ENCODE data around the gene UNC45A. TPM values are rescaled to one million over a fixed set of nuclear protein-coding genes. Genes with fewer than 3 reads are reported as not detected.
A peak's percentile ranks its signal among the peaks of the same experiment; 100 is the strongest.

Gene UNC45A, protein sequence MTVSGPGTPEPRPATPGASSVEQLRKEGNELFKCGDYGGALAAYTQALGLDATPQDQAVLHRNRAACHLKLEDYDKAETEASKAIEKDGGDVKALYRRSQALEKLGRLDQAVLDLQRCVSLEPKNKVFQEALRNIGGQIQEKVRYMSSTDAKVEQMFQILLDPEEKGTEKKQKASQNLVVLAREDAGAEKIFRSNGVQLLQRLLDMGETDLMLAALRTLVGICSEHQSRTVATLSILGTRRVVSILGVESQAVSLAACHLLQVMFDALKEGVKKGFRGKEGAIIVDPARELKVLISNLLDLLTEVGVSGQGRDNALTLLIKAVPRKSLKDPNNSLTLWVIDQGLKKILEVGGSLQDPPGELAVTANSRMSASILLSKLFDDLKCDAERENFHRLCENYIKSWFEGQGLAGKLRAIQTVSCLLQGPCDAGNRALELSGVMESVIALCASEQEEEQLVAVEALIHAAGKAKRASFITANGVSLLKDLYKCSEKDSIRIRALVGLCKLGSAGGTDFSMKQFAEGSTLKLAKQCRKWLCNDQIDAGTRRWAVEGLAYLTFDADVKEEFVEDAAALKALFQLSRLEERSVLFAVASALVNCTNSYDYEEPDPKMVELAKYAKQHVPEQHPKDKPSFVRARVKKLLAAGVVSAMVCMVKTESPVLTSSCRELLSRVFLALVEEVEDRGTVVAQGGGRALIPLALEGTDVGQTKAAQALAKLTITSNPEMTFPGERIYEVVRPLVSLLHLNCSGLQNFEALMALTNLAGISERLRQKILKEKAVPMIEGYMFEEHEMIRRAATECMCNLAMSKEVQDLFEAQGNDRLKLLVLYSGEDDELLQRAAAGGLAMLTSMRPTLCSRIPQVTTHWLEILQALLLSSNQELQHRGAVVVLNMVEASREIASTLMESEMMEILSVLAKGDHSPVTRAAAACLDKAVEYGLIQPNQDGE
- total RNA-seq = 10 to 100 TPM; 62.7 to 65.5 TPM

DNA sequence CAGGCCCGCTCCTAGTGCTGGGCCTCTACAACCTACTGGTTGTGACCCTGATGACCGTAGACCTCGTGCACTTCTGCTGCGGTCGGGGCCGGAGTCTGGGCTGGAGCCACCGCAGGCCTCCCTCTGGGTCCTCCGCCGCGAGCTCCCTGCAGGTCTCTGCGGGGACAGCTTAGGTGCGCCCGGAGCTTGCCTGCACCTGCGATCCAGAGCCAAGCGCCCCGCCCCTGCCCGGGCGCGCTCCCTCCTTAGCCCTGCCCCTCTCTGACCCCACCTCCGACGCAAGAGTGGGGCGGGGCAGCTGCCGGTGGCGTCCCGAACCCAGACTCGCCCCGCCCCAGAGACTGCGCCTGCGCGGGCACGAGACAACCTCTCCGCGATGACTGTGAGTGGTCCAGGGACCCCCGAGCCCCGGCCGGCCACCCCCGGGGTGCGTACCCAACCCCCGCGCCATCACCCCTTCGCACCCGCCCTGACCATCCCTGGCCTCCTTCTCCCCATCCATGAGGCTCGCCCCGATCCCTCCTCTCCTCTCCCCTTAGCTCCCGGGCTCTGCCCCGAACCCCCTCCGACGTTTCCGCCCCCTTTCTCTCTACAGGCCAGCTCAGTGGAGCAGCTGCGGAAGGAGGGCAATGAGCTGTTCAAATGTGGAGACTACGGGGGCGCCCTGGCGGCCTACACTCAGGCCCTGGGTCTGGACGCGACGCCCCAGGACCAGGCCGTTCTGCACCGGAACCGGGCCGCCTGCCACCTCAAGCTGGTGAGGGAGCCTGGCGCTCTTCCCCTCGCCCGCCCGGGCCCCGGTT lies at the start of gene UNC45A:
UNC45A (plus strand) TSS at position 337 of the 803 bp plus-strand sequence; CDS start at position 377, 40 bp downstream.
- peak within 1 kb of the TSS; percentile 86 for H3K4me3 Mint-ChIP-seq
- H3K27me3 Mint-ChIP-seq = no peaks in the 10 kb centered on the region
- H3K36me3 Mint-ChIP-seq = peaks cover 18% of the 10 kb centered on the region
- H3K9me3 Mint-ChIP-seq = no peaks in the 10 kb centered on the region
- H3K4me1 Mint-ChIP-seq = peaks cover 38% of the 10 kb centered on the region
- peak; percentile 98 for DNase-seq
- H3K27ac Mint-ChIP-seq = peak within 1 kb of the TSS; percentile 90

DNA sequence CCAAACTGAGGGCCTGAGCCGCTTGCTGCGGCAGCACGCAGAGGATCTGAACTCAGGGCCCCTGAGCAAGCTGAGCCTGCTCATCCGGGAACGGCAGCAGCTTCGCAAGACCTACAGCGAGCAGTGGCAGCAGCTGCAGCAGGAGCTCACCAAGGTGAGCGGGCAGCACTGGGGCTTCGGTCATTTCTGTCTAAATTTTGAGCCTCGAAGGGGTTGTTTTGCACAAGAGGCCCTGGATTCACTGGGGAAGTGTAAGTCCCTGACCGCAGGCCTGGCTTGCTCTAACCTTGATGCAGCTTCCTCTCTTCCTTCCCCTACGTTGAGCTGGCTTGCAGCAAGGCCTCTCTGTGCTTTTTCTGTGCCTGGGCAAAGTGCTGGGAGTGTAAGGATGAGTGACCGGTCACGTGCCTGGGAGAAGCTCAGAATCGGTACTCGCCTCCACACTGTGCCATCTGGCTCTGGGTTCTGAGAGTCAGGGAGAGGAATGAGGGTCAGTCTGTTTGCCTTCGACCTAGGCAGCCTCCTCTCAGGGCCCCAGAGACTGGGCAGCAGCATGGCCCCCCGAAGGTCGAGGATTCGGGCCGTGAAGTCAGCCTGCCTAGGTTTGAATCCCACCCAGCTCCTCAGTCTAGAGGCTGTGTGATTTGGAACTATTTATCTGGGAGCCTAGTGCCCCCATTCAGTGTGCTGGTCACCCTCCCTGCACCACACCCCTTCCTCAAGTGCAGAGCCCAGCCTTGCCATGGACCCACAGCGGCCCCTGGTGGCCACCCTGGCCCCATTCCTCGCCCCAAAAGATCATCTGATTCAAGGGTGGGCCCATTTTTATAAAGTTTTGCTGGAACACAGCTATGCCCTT lies 49.4 kb upstream of the UNC45A start:
- peak; percentile 78 for DNase-seq
- no peak overlapping the region for H3K27ac Mint-ChIP-seq
- H3K36me3 Mint-ChIP-seq = peaks cover 3% of the 10 kb centered on the region
- H3K27me3 Mint-ChIP-seq = peaks cover 4% of the 10 kb centered on the region
- no peak overlapping the region for H3K4me3 Mint-ChIP-seq
- H3K9me3 Mint-ChIP-seq = no peaks in the 10 kb centered on the region
- H3K4me1 Mint-ChIP-seq = peaks cover 8% of the 10 kb centered on the region

GRCh38 chr15:90886291-90886614 lies 48.8 kb upstream of the UNC45A start:
- peaks cover 4% of the 10 kb centered on the region for H3K27me3 Mint-ChIP-seq
- H3K36me3 Mint-ChIP-seq = peaks cover 3% of the 10 kb centered on the region
- no peak overlapping the region for H3K27ac Mint-ChIP-seq
- no peak overlapping the region for H3K4me3 Mint-ChIP-seq
- no peaks in the 10 kb centered on the region for H3K9me3 Mint-ChIP-seq
- no peak for DNase-seq
- H3K4me1 Mint-ChIP-seq = peaks cover 8% of the 10 kb centered on the region

- Mint-ChIP-seq H3K27ac (no peak overlapping the region), H3K4me3 (no peak overlapping the region)
Measured at GRCh38 chr15:90887037-90887481, 48.0 kb upstream of the UNC45A start.

DNA sequence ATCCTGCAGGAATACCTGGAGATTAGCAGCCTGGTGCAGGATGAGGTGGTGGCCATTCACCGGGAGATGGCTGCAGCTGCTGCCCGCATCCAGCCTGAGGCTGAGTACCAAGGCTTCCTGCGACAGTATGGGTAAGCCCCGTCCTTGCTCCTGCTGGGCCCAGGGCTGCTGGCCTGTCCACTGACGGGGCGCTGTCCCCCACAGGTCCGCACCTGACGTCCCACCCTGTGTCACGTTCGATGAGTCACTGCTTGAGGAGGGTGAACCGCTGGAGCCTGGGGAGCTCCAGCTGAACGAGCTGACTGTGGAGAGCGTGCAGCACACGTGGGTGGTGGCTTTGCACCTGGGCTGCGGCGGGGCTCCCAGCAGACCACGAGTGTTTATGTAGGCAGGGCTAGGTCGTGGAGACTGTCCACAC lies 45.8 kb upstream of the UNC45A start:
- H3K27ac Mint-ChIP-seq = no peak overlapping the region
- H3K9me3 Mint-ChIP-seq = no peaks in the 10 kb centered on the region
- H3K27me3 Mint-ChIP-seq = peaks cover 4% of the 10 kb centered on the region
- H3K36me3 Mint-ChIP-seq = no peaks in the 10 kb centered on the region
- no peak for DNase-seq
- H3K4me3 Mint-ChIP-seq = no peak overlapping the region
- peaks cover 8% of the 10 kb centered on the region for H3K4me1 Mint-ChIP-seq

More at GRCh38 chr15:90887037-90887481, 48.0 kb upstream of the UNC45A start:
- Mint-ChIP-seq H3K36me3 (peaks cover 3% of the 10 kb centered on the region), H3K4me1 (peaks cover 8% of the 10 kb centered on the region), H3K27me3 (peaks cover 4% of the 10 kb centered on the region), H3K9me3 (no peaks in the 10 kb centered on the region)
- DNase-seq = no peak

DNA sequence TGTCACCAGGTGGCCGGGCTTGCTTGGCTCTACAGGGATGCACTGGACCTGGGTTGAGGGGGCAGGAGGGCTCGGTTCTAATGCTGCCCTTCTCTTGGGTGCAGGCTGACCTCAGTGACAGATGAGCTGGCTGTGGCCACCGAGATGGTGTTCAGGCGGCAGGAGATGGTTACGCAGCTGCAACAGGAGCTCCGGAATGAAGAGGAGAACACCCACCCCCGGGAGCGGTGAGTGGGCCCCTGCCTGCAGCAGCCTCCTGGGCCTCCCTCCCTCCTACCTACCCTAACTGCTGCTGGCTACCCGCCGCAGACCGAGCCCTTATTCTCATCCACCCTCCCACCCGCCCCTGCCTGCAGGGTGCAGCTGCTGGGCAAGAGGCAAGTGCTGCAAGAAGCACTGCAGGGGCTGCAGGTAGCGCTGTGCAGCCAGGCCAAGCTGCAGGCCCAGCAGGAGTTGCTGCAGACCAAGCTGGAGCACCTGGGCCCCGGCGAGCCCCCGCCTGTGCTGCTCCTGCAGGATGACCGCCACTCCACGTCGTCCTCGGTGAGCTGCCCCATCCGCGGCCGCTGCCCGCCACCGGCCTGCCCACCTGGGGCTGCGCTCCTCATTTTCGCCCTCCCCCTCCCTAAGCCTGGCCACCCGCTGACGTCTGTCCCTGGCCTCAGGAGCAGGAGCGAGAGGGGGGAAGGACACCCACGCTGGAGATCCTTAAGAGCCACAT lies 45.2 kb upstream of the UNC45A start:
- no peak for DNase-seq
- Mint-ChIP-seq H3K9me3 (no peaks in the 10 kb centered on the region), H3K27ac (no peak overlapping the region)

GRCh38 chr15:90890839-90891238 lies 44.2 kb upstream of the UNC45A start:
- H3K4me3 Mint-ChIP-seq = no peak overlapping the region
- no peak overlapping the region for H3K27ac Mint-ChIP-seq
- no peak for DNase-seq
- peaks cover under 1% of the 10 kb centered on the region for H3K27me3 Mint-ChIP-seq
- no peaks in the 10 kb centered on the region for H3K36me3 Mint-ChIP-seq
- H3K4me1 Mint-ChIP-seq = peaks cover 4% of the 10 kb centered on the region
- H3K9me3 Mint-ChIP-seq = no peaks in the 10 kb centered on the region

More for the DNA sequence above, 45.2 kb upstream of the UNC45A start:
- Mint-ChIP-seq H3K27me3 (peaks cover 4% of the 10 kb centered on the region), H3K4me1 (peaks cover 7% of the 10 kb centered on the region), H3K36me3 (no peaks in the 10 kb centered on the region), H3K4me3 (no peak overlapping the region)

DNA sequence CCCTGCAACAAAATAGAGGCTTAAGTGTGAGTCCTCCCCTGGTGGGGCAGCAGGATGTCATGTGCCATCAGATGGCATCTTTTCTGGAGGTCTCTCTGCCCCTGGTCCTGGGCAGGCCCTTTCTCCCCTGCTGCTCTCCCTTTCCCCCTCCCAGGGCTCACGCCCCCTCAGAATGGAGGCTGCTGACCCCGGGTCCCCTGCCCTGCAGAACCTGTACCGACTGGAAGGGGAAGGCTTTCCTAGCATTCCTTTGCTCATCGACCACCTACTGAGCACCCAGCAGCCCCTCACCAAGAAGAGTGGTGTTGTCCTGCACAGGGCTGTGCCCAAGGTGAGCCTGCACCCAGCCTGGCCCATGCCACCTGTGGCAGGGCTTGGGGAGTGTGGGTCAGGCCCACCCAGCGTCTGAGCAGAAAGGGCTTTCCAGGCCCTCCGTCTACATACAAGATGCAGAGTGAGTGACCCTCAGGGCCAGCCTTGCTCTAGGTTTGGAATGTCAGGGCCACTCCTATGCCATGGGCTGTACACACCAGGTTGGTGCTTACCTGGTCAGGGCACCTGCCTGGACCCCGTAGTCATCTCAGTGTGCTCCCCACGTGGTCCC lies 43.6 kb upstream of the UNC45A start:
- no peaks in the 10 kb centered on the region for H3K36me3 Mint-ChIP-seq
- no peaks in the 10 kb centered on the region for H3K9me3 Mint-ChIP-seq
- no peak overlapping the region for H3K4me3 Mint-ChIP-seq
- no peak overlapping the region for H3K27ac Mint-ChIP-seq
- H3K4me1 Mint-ChIP-seq = no peaks in the 10 kb centered on the region
- DNase-seq = no peak
- H3K27me3 Mint-ChIP-seq = no peaks in the 10 kb centered on the region

DNA sequence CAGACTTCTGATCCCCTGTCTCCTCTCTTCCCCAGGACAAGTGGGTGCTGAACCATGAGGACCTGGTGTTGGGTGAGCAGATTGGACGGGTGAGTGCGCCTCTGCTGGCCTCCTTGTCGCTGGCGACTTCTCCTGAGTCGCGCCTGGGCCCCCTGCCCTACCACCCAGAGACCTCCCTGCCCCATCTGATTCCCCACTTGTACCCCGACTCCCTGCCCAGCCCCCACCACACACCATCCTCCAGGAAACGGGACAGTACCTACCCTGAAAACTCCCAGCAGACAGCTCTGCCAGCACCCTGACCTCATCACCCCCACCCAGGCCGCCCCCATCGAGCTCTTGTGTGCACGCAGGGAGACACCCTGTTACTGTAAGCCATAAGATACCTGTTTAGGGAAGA lies 43.1 kb upstream of the UNC45A start:
- no peaks in the 10 kb centered on the region for H3K4me1 Mint-ChIP-seq
- H3K27ac Mint-ChIP-seq = no peak overlapping the region
- H3K27me3 Mint-ChIP-seq = no peaks in the 10 kb centered on the region
- H3K4me3 Mint-ChIP-seq = no peak overlapping the region
- H3K9me3 Mint-ChIP-seq = no peaks in the 10 kb centered on the region
- DNase-seq = no peak
- H3K36me3 Mint-ChIP-seq = no peaks in the 10 kb centered on the region

- no peak overlapping the region for H3K27ac Mint-ChIP-seq
- H3K4me3 Mint-ChIP-seq = no peak overlapping the region
- no peaks in the 10 kb centered on the region for H3K27me3 Mint-ChIP-seq
- no peak for DNase-seq
- no peaks in the 10 kb centered on the region for H3K9me3 Mint-ChIP-seq
- H3K4me1 Mint-ChIP-seq = no peaks in the 10 kb centered on the region
- H3K36me3 Mint-ChIP-seq = no peaks in the 10 kb centered on the region
Measured at GRCh38 chr15:90892498-90893174, 42.4 kb upstream of the UNC45A start.

GRCh38 chr15:90893175-90894090 lies 41.7 kb upstream of the UNC45A start:
- Mint-ChIP-seq H3K9me3 (no peaks in the 10 kb centered on the region), H3K27me3 (no peaks in the 10 kb centered on the region), H3K27ac (no peak overlapping the region), H3K36me3 (no peaks in the 10 kb centered on the region), H3K4me1 (no peaks in the 10 kb centered on the region), H3K4me3 (no peak overlapping the region)
- DNase-seq = peak; percentile 35

- no peaks in the 10 kb centered on the region for H3K27me3 Mint-ChIP-seq
- peak overlapping the region; percentile 2 for H3K27ac Mint-ChIP-seq
- DNase-seq = no peak
- no peaks in the 10 kb centered on the region for H3K9me3 Mint-ChIP-seq
- peaks cover 2% of the 10 kb centered on the region for H3K4me1 Mint-ChIP-seq
- H3K36me3 Mint-ChIP-seq = no peaks in the 10 kb centered on the region
- no peak overlapping the region for H3K4me3 Mint-ChIP-seq
Measured at GRCh38 chr15:90895571-90896117, 39.4 kb upstream of the UNC45A start.
